HG02678 (cell line): ENCODE data around the gene ATP10A.

Source experiments
- ATAC-seq: cut with Tn5 transposase; IDR thresholded peaks from one replicate; pipeline ENCODE4 v1.9.1; 2021; ENCODE audit warnings: mild to moderate bottlenecking, moderate library complexity; ENCODE audit not compliant: unreplicated experiment

The ATP10A gene

GRCh38 chr15:25742776-25743547 lies 120.2 kb downstream of the ATP10A start:
- ATAC-seq, result no peak

GRCh38 chr15:25742041-25742730 lies 120.9 kb downstream of the ATP10A start:
- no peak for ATAC-seq

- no peak for ATAC-seq
These were observed 121.9 kb downstream of the ATP10A start for GRCh38 chr15:25741256-25741580.

GRCh38 chr15:25740383-25741255 lies 122.5 kb downstream of the ATP10A start:
- no peak for ATAC-seq

GRCh38 chr15:25739687-25740121 lies 123.4 kb downstream of the ATP10A start:
- no peak for ATAC-seq

- no peak for ATAC-seq
These were observed 124.8 kb downstream of the ATP10A start for GRCh38 chr15:25738171-25738965.

GRCh38 chr15:25737218-25737643 lies 125.9 kb downstream of the ATP10A start:
- ATAC-seq, result no peak

GRCh38 chr15:25736461-25736860 lies 126.7 kb downstream of the ATP10A start:
- ATAC-seq, result no peak

GRCh38 chr15:25735550-25736384 lies 127.4 kb downstream of the ATP10A start:
- ATAC-seq, result no peak

- ATAC-seq, result no peak
These were observed 128.3 kb downstream of the ATP10A start for GRCh38 chr15:25734680-25735355.

GRCh38 chr15:25733856-25734679 lies 129.1 kb downstream of the ATP10A start:
- ATAC-seq, result no peak

- no peak for ATAC-seq
These were observed 129.9 kb downstream of the ATP10A start for GRCh38 chr15:25733036-25733855.

GRCh38 chr15:25732191-25732590 lies 130.9 kb downstream of the ATP10A start:
- ATAC-seq, result no peak

- no peak for ATAC-seq
These were observed 131.7 kb downstream of the ATP10A start for GRCh38 chr15:25731411-25731810.

GRCh38 chr15:25730918-25731317 lies 132.2 kb downstream of the ATP10A start:
- no peak for ATAC-seq

GRCh38 chr15:25728816-25729215 lies 134.3 kb downstream of the ATP10A start:
- ATAC-seq, result no peak

GRCh38 chr15:25727867-25728600 lies 135.1 kb downstream of the ATP10A start:
- no peak for ATAC-seq
